Stimulated activated CD4-positive, alpha-beta T cell treated with anti-CD3 and anti-CD28 coated beads, Interleukin-1b, Interleukin-23, amount 100 ng/mL, for 1 hour (primary cell): ENCODE results near the gene APOBEC3C.
"Not testable (repeated sequence)": the region's sequence is repeated elsewhere in the genome, so short reads cannot be mapped to it uniquely, and the experiment has no call there.

Experiments used
- DNase-seq, 2 donors: peaks; one replicate each; pipeline ENCODE4 v3.0.0-alpha.2; 2020; ENCODE audit warnings: low read depth in 2 of 2

Gene APOBEC3C

GRCh38 chr22:38981992-38982927, 31.8 kb upstream of the APOBEC3C start, which contains the start of gene APOBEC3B:
APOBEC3B (plus strand) TSS chr22:38982347; CDS start chr22:38982454, 107 bp downstream.
- DNase-seq = peak; percentile 7 to 33

- no peak for DNase-seq
Measured at GRCh38 chr22:38984224-38984623, 29.8 kb upstream of the APOBEC3C start.

DNA sequence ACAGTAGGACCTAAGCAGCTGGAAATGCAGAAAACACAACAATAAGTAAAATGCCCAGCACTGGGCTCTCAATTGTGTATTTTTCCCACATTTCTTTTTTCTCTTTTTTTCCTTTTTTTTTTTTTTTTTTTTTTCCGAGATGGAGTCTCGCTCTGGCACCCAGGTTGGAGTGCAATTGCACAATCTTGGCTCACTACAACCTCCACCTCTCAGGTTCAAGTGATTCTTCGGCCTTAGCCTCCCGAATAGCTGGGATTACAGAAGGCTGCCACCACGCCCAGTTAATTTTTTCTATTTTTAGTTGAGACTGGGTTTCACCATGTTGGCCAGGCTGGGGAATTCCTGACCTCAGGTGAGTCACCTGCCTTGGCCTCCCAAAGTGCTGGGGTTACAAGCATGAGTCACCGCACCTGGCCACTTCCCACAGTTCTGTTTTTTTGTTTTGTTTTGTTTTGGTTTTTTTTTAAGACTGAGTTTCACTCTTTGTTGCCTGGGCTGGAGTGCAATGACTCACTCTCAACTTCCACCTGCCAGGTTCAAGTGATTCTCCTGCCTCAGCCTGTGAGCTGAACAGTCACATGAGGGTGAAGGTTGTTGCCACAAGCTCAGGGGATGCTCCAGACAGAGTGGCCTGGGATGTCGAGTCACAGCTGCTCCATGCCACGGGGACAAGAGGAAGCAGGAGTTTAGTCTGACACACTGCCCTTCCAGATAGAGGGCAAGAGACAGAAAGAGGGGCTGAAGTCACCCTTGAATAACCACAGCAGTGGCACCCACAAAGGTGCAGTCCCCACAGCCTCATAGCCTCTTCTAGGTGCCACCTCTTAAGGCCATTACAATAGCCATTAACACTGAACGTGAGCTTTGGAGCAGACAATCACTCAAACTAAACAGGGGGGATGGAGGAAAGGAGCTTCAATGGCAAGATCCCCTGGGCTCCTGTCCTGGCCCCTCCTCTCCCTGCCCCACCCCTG, 29.0 kb upstream of the APOBEC3C start:
- DNase-seq = peak; percentile 51 to 57

GRCh38 chr22:38986629-38987028, 27.4 kb upstream of the APOBEC3C start:
- no peak for DNase-seq

DNA sequence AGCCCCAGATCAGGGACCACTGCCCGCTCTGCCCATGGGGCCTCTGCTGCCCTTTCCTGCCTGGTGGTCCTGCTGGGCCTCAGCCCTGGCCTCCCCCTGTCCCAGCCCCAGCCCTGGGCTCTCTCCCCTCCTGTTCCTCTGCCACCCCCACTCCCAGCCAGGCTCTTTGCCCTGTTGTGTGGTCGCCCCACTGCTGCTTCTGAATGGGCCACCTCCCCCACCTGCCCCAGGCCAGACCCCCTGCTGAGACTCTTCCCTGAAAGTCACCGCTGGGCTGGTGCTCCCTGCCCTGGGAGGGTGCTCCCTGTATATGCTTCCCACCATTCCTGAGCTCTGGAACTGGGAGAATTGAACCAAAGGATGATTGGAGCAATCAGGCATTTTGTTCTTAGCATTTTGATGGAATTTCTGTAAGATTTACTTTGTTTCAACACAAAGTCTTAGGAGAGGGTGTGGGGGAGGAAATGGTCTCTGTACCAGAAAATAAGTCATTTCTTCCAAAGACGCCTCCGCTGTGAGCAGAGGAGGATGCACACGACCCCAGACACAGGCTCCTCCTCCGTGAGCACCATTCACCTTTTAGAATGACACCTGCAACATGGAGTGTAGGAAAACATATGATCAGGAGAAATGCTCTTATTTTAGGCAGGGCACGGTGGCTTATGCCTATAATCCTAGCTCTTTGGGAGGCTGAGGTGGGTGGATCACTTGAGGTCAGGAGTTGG, 26.7 kb upstream of the APOBEC3C start:
- DNase-seq = no peak

- DNase-seq = no peak
Measured at GRCh38 chr22:38989466-38989865, 24.6 kb upstream of the APOBEC3C start.

DNA sequence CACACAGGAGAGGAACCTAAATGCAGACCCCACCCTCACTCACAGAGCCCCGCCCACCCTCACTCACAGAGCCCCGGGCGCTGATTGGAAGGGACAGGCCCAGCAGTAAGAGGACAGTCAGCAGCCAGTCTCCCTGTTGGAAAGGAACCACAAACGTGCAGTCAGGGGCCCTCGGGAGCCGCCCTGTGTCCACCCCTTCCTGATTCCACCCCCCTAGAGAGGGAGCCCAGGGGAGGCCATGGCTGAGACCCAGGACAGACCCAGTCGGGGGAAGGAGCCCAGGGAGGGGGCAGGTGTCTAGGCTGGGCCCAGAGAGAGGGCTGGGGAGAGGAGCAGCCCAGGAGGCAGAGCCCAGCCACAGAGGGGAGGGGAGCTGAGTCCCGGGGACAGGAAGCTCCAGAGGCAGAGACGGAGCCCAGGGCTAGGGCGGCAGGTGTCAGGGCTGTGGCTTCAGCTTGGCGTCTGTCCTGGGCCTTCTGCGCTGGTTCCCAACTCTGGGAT, 21.1 kb upstream of the APOBEC3C start:
- not testable (repeated sequence) for DNase-seq

DNA sequence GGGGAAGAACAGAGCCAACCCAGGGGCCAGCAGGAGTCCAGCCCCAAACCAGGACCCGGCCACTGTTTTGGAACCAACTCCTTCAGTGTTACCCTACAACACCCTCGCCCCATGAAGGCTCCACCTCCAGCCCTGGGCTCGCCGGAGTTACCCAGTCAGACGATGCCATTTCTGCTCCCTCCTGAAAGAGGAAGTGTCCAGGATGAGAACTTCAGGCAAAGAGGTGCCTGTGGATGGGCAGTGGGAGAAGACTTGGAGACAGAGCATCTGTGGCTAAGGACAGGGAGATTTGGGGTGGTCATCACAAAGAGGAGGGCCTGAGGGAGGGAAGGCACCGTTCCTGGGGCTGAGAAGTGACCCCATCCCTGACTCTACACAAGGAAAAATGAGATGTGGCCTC, 18.0 kb upstream of the APOBEC3C start:
- no peak for DNase-seq

GRCh38 chr22:38997518-38997917, 16.5 kb upstream of the APOBEC3C start:
- no peak for DNase-seq

GRCh38 chr22:39003165-39003638, 10.9 kb upstream of the APOBEC3C start:
- peak; percentile 35 to 42 for DNase-seq

- DNase-seq = no peak
Measured at GRCh38 chr22:39007177-39007576, 6.9 kb upstream of the APOBEC3C start.

GRCh38 chr22:39008271-39008850, 5.7 kb upstream of the APOBEC3C start:
- DNase-seq = not testable (repeated sequence)

DNA sequence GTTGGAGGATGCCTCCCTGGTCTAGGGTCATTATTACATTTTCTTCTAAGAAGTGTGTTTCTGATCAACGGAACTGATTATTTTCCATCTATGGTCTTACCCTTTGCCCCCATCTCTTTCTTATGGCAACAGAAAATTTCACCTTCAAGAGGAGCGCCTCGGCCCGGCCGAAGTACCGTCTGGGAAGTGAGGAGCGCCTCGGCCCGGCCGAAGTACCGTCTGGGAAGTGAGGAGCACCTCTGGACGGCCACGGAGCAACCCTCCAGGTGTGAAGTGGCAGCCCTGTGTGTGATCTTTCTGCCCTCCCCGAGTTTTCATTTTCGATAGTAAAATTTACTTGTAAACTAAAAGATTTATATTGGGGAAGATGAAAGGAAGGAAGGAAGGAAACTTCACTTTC, 3.1 kb upstream of the APOBEC3C start:
- DNase-seq = no peak

- no peak for DNase-seq
Measured at GRCh38 chr22:39012533-39013511, 1.2 kb upstream of the APOBEC3C start.

- not testable (repeated sequence) for DNase-seq
Measured at GRCh38 chr22:39013561-39013941, 506 bp upstream of the APOBEC3C start.

GRCh38 chr22:39014723-39015121, 665 bp downstream of the APOBEC3C start:
- not testable (repeated sequence) for DNase-seq

GRCh38 chr22:39016592-39016991, 2.5 kb downstream of the APOBEC3C start:
- no peak for DNase-seq

GRCh38 chr22:39017596-39018365, 3.7 kb downstream of the APOBEC3C start:
- no peak for DNase-seq
